Neural cell (in vitro differentiated cells): Measurements from ENCODE around the gene RERE. TPM values are rescaled to one million over a fixed set of nuclear protein-coding genes. Genes with fewer than 3 reads are reported as not detected.

Experiments
- H2AFZ ChIP-seq: fragments of 200-600, 300-800 bp; sonication (generic), shearing (Covaris generic); 2 replicates; pipeline ENCODE4 v1.6.0; 2014; ENCODE audit warnings: low read depth, mild to moderate bottlenecking, antibody characterized with exemption, low read length, moderate library complexity
- H3F3A ChIP-seq: fragments of 200-600 bp; shearing (Covaris generic); 2 replicates; pipeline ENCODE4 v1.6.1; 2016; ENCODE audit warnings: mild to moderate bottlenecking, moderate library complexity, mixed read lengths, antibody characterized with exemption, low read length; ENCODE audit not compliant: insufficient read depth, poor library complexity, severe bottlenecking
- H3K27ac ChIP-seq: fragments of 200-600, 300-800 bp; sonication (generic), shearing (Covaris generic); 2 replicates; pipeline ENCODE4 v1.5.1; 2014; ENCODE audit warnings: mild to moderate bottlenecking, low read length, moderate library complexity
- H3K27me3 ChIP-seq: fragments of 300-800, 200-600 bp; sonication (generic), shearing (Covaris generic); 2 replicates; pipeline ENCODE4 v1.6.0; 2014; ENCODE audit warnings: mild to moderate bottlenecking, low read depth, low read length, moderate library complexity; ENCODE audit not compliant: insufficient read depth
- H3K36me3 ChIP-seq: fragments of 300-800, 200-600 bp; sonication (generic), shearing (Covaris generic); 2 replicates; pipeline ENCODE4 v1.5.1; 2014; ENCODE audit warnings: mild to moderate bottlenecking, antibody characterized with exemption, low read length, moderate library complexity; ENCODE audit not compliant: insufficient read depth
- H3K4me2 ChIP-seq: fragments of 300-800, 200-600 bp; sonication (generic), shearing (Covaris generic); 2 replicates; pipeline ENCODE4 v1.6.0; 2014; ENCODE audit warnings: mild to moderate bottlenecking, low read length
- H3K4me3 ChIP-seq: fragments of 300-800, 200-600 bp; sonication (generic), shearing (Covaris generic); 2 replicates; pipeline ENCODE4 v1.5.1; 2014; ENCODE audit warnings: mild to moderate bottlenecking, low read length, moderate library complexity
- H3K79me2 ChIP-seq: fragments of 200-600 bp; shearing (Covaris generic); replicated peaks from 2 replicates; pipeline ENCODE4 v1.6.0; 2014; ENCODE audit warnings: mild to moderate bottlenecking, low read length, moderate library complexity; ENCODE audit not compliant: insufficient read depth
- H3K9ac ChIP-seq: fragments of 300-800, 200-600 bp; sonication (generic), shearing (Covaris generic); 2 replicates; pipeline ENCODE4 v1.6.1; 2016; ENCODE audit warnings: mild to moderate bottlenecking, low read length, mixed read lengths
- H3K9me2 ChIP-seq: fragments of 200-600 bp; shearing (Covaris generic); 2 replicates; pipeline ENCODE4 v1.6.1; 2016; ENCODE audit warnings: mild to moderate bottlenecking, low read length, mixed read lengths; ENCODE audit not compliant: insufficient read depth
- H3K9me3 ChIP-seq: fragments of 200-600, 300-800 bp; sonication (generic), shearing (Covaris generic); 2 replicates; pipeline ENCODE4 v1.6.1; 2016; ENCODE audit warnings: mild to moderate bottlenecking, mixed run types, low read length, moderate library complexity, mixed read lengths
- H4K20me1 ChIP-seq: fragments of 200-600 bp; shearing (Covaris generic); 2 replicates; pipeline ENCODE4 v1.6.1; 2016; ENCODE audit warnings: mild to moderate bottlenecking, mixed run types; ENCODE audit not compliant: insufficient read depth
- CTCF ChIP-seq: fragments of 450-650 bp; IDR thresholded peaks from 2 replicates; pipeline ENCODE4 v1.5.1; 2014; ENCODE audit warnings: antibody characterized with exemption, mild to moderate bottlenecking, moderate library complexity; ENCODE audit not compliant: poor library complexity, severe bottlenecking
- EP300 ChIP-seq: fragments of 450-650 bp; conservative IDR thresholded peaks from 2 replicates; pipeline ENCODE4 v1.6.1; 2014; ENCODE audit warnings: antibody characterized with exemption, mild to moderate bottlenecking, moderate library complexity; ENCODE audit not compliant: poor library complexity, severe bottlenecking
- EZH2 ChIP-seq: fragments of 200-600, 300-800 bp; shearing (Covaris generic), sonication (generic); IDR thresholded peaks from 2 replicates; pipeline ENCODE4 v1.6.1; 2014; ENCODE audit warnings: antibody characterized with exemption, low read length, borderline replicate concordance, mild to moderate bottlenecking; ENCODE audit not compliant: insufficient read depth, poor library complexity, severe bottlenecking
- MXI1 ChIP-seq: fragments of 450-650 bp; conservative IDR thresholded peaks from 2 replicates; pipeline ENCODE4 v1.6.1; 2014; ENCODE audit warnings: antibody characterized with exemption, mild to moderate bottlenecking; ENCODE audit not compliant: poor library complexity, severe bottlenecking
- POLR2AphosphoS5 ChIP-seq: IDR thresholded peaks from 2 replicates; pipeline ENCODE4 v1.6.1; 2012
- RAD21 ChIP-seq: fragments of 450-650 bp; conservative IDR thresholded peaks from 2 replicates; pipeline ENCODE4 v1.6.1; 2014; ENCODE audit warnings: antibody characterized with exemption, mild to moderate bottlenecking, moderate library complexity
- REST ChIP-seq: IDR thresholded peaks from 2 replicates; pipeline ENCODE4 v1.6.1; 2012; ENCODE audit warnings: borderline replicate concordance
- SMC3 ChIP-seq: fragments of 450-650 bp; conservative IDR thresholded peaks from 2 replicates; pipeline ENCODE4 v1.6.1; 2014; ENCODE audit warnings: antibody characterized with exemption, mild to moderate bottlenecking, moderate library complexity; ENCODE audit not compliant: poor library complexity
- TAF1 ChIP-seq: IDR thresholded peaks from 2 replicates; pipeline ENCODE4 v1.6.1; 2012; ENCODE audit warnings: low read depth
- polyA plus RNA-seq: library from polyadenylated mRNA; depleted of rRNA; stranded (reverse); fragments of >200 nt; gene quantifications from 2 replicates; pipeline ENCODE4 v1.2.3, GENCODE V29; 2014

Gene RERE
- polyA plus RNA-seq, 1 donor from 2014 or later = 21.0 TPM

- no peak overlapping the region for H3K27ac ChIP-seq
- H4K20me1 ChIP-seq = peaks cover 14% of the 10 kb centered on the region
- H3K4me2 ChIP-seq = no peak overlapping the region
Observed at GRCh38 chr1:8587784-8588183, 229.7 kb downstream of the RERE start.

GRCh38 chr1:8586438-8586837, 231.0 kb downstream of the RERE start:
- Histone ChIP-seq H3K9ac (no peak overlapping the region), H3K27ac (no peak overlapping the region), H3K36me3 (no peaks in the 10 kb centered on the region), H3K27me3 (no peaks in the 10 kb centered on the region), H3K9me3 (no peaks in the 10 kb centered on the region), H3K79me2 (peaks cover 49% of the 10 kb centered on the region), H3K9me2 (no peaks in the 10 kb centered on the region), H4K20me1 (peaks cover 11% of the 10 kb centered on the region), H3K4me2 (no peak overlapping the region), H2AFZ (no peak overlapping the region), H3F3A (no peaks in the 10 kb centered on the region), H3K4me3 (no peak overlapping the region)
- TF ChIP-seq RAD21 (no peak), EZH2 (no peak), SMC3 (no peak), TAF1 (no peak), EP300 (no peak), MXI1 (no peak), POLR2AphosphoS5 (no peak), REST (no peak)

More at GRCh38 chr1:8587784-8588183, 229.7 kb downstream of the RERE start:
- Histone ChIP-seq H3K9ac (no peak overlapping the region), H3F3A (no peaks in the 10 kb centered on the region), H3K79me2 (peaks cover 48% of the 10 kb centered on the region), H3K4me3 (no peak overlapping the region), H3K27me3 (no peaks in the 10 kb centered on the region), H3K9me2 (no peaks in the 10 kb centered on the region), H3K36me3 (no peaks in the 10 kb centered on the region), H3K9me3 (no peaks in the 10 kb centered on the region), H2AFZ (no peak overlapping the region)
- no peak for TF ChIP-seq EP300
- no peak for TF ChIP-seq SMC3
- TF ChIP-seq RAD21 = no peak
- TF ChIP-seq EZH2 = no peak
- TF ChIP-seq CTCF = no peak
- TF ChIP-seq POLR2AphosphoS5 = no peak
- TF ChIP-seq MXI1 = no peak
- no peak for TF ChIP-seq REST
- no peak for TF ChIP-seq TAF1
